Mammary epithelial cell (primary cell): ENCODE data around the gene LCE3E.

Source experiments
- EZH2 ChIP-seq: IDR thresholded peaks from 2 replicates; pipeline ENCODE4 v1.6.1; 2012; ENCODE audit warnings: low read length, inconsistent platforms, borderline replicate concordance
- TF ChIP-seq, protein P1 (sequence below), 2 donors: IDR thresholded peaks in 1 of 2; conservative IDR thresholded peaks in 1 of 2; 2 replicates each; pipeline ENCODE4 v1.5.1; 2011 to 2012; ENCODE audit warnings: inconsistent platforms in 2 of 2, low read length in 2 of 2, mild to moderate bottlenecking in 2 of 2, control low read depth in 1 of 2, low read depth in 1 of 2; ENCODE audit not compliant: insufficient read depth in 1 of 2; ENCODE audit errors: extremely low read depth in 1 of 2

DNA sequence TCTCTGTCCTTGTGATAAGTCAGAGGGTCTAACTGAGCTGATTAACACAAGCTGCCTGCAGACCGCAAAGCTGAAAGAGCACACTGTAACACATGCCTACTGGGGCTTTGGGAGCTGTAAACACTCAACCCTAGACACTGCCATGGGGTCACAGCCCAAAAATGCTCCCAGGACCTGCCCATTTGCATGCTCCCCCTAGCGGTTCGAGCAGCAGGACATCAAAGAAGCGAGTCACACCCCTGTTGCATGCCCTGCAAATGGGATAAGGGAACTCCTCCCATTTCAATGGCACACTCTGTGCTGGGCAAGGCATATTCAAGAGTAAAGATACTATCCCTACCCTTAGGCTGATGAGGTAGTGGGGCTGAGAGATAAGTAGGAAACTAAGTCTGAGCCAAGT, 22.8 kb downstream of the LCE3E start:
- TF ChIP-seq, protein P1, sequence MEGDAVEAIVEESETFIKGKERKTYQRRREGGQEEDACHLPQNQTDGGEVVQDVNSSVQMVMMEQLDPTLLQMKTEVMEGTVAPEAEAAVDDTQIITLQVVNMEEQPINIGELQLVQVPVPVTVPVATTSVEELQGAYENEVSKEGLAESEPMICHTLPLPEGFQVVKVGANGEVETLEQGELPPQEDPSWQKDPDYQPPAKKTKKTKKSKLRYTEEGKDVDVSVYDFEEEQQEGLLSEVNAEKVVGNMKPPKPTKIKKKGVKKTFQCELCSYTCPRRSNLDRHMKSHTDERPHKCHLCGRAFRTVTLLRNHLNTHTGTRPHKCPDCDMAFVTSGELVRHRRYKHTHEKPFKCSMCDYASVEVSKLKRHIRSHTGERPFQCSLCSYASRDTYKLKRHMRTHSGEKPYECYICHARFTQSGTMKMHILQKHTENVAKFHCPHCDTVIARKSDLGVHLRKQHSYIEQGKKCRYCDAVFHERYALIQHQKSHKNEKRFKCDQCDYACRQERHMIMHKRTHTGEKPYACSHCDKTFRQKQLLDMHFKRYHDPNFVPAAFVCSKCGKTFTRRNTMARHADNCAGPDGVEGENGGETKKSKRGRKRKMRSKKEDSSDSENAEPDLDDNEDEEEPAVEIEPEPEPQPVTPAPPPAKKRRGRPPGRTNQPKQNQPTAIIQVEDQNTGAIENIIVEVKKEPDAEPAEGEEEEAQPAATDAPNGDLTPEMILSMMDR (conservative IDR thresholded peaks at IDR 0.05 in 1 of 2, IDR thresholded peaks at IDR 0.05 in 1 of 2; ENCODE audit: extremely low read depth in 1 of 2, insufficient read depth in 1 of 2, low read depth in 1 of 2, low read length in 2 of 2), result peak; percentile 2 to 29
- TF ChIP-seq EZH2, result no peak
